NB4 (cell line): ENCODE results near the gene SPP2.

Experiments
- DNase-seq: peaks from one replicate; pipeline ENCODE4 v3.0.0; 2010; ENCODE audit warnings: low read depth
- H3K4me3 ChIP-seq: one replicate; pipeline ENCODE4 v1.5.1; 2011; ENCODE audit warnings: mild to moderate bottlenecking, low read depth, low read length, moderate library complexity
- CTCF ChIP-seq: IDR thresholded peaks from one replicate; pipeline ENCODE4 v1.5.1; 2012; ENCODE audit warnings: low read depth, low read length
- MAX ChIP-seq: IDR thresholded peaks from 2 replicates; pipeline ENCODE4 v1.6.1; 2011; ENCODE audit warnings: low read depth, low read length
- MYC ChIP-seq: IDR thresholded peaks from 2 replicates; pipeline ENCODE4 v1.6.1; 2011; ENCODE audit warnings: low read depth, low read length
- POLR2A ChIP-seq: IDR thresholded peaks from 2 replicates; pipeline ENCODE4 v1.6.1; 2011; ENCODE audit warnings: mild to moderate bottlenecking; ENCODE audit not compliant: insufficient read length; ENCODE audit errors: extremely low read depth

Gene SPP2

GRCh38 chr2:234024304-234024703, 26.2 kb upstream of the SPP2 start:
- no peak for DNase-seq
- no peak for TF ChIP-seq MYC
- TF ChIP-seq CTCF, result no peak
- TF ChIP-seq POLR2A, result no peak
- no peak for TF ChIP-seq MAX
- no peak overlapping the region for H3K4me3 ChIP-seq

GRCh38 chr2:234025466-234025865, 25.0 kb upstream of the SPP2 start:
- no peak for TF ChIP-seq MYC
- no peak for TF ChIP-seq CTCF
- no peak for TF ChIP-seq MAX
- TF ChIP-seq POLR2A, result no peak
- no peak overlapping the region for H3K4me3 ChIP-seq
- DNase-seq, result peak; percentile 16

- DNase-seq, result no peak
- no peak overlapping the region for H3K4me3 ChIP-seq
- TF ChIP-seq MAX (no peak), CTCF (no peak), POLR2A (no peak), MYC (no peak)
These were observed 24.6 kb upstream of the SPP2 start for GRCh38 chr2:234025891-234026401.

GRCh38 chr2:234026693-234027254, 23.7 kb upstream of the SPP2 start:
- no peak for DNase-seq
- TF ChIP-seq MYC (no peak), POLR2A (no peak), CTCF (no peak), MAX (no peak)
- no peak overlapping the region for H3K4me3 ChIP-seq

GRCh38 chr2:234027641-234028040, 22.9 kb upstream of the SPP2 start:
- no peak overlapping the region for H3K4me3 ChIP-seq
- no peak for DNase-seq
- no peak for TF ChIP-seq CTCF
- TF ChIP-seq MYC, result no peak
- no peak for TF ChIP-seq MAX
- no peak for TF ChIP-seq POLR2A
